NAMALWA (cell line): ENCODE results near the gene SEC14L1.
"Not testable (repeated sequence)": the region's sequence is repeated elsewhere in the genome, so short reads cannot be mapped to it uniquely, and the experiment has no call there.

Source experiments
- DNase-seq: peaks from one replicate; pipeline ENCODE4 v3.0.0-alpha.2; 2015; ENCODE audit warnings: low spot score

Gene SEC14L1

GRCh38 chr17:77141846-77142449, 1.2 kb downstream of the SEC14L1 start:
- DNase-seq, result no peak

DNA sequence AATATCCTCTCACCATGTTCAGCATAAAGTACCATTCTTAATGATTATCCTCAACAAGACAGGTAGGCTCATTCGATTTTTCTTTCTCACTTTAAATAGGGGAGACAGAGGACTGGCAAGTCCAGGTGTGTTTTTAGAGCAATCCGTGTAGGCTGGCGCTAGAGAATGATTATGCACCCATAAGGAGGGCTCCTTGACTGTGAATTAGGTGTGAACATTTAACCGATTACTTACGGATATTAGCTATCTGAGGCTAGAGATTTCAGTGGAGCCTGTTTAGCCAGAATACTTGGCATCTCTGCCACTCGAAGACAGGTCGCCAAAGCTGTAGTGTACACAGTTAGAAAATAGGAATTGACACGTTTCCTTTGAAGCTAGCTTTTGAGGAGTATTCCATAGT, 1.9 kb downstream of the SEC14L1 start:
- DNase-seq, result peak; percentile 19

DNA sequence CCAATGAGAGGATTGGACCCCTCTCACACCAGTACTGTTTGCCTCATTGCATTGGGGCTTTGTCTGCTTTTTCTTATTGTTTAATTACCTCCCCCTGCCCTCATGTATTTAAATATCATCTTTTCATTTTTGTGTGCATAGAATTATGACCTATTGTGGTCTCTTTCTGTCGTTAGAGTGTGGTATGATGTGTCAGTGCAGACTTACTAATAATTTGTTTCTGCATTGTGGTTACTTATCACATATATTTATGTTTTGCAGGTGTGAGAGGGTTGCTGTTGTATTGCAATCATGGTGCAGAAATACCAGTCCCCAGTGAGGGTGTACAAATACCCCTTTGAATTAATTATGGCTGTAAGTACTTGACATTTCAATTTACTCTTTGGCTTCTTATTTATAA, 2.5 kb downstream of the SEC14L1 start:
- peak; percentile 58 for DNase-seq

- peak; percentile 46 for DNase-seq
Observed at GRCh38 chr17:77144227-77144626, 3.5 kb downstream of the SEC14L1 start.

DNA sequence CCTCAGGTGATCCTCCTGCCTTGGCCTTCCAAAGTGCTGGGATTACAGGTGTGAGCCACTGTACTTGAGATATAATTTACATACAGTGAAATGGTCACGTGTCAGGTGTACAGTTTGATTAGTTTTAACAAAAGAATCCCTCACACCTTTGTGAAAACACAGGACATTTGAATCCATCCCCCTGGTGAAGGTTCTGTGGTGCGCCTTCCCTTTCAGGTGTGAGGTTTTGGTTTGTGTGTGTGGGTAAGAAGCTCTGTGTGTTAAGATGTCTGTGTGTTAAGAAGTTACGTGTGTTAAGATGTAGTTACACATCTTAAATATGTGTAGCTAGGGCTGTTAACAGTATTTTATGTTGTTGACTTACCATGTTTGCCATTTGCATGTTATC, 4.4 kb downstream of the SEC14L1 start:
- no peak for DNase-seq

- peak; percentile 23 for DNase-seq
Observed at GRCh38 chr17:77145612-77146245, 5.0 kb downstream of the SEC14L1 start.

GRCh38 chr17:77146246-77146632, 5.5 kb downstream of the SEC14L1 start:
- DNase-seq, result no peak

DNA sequence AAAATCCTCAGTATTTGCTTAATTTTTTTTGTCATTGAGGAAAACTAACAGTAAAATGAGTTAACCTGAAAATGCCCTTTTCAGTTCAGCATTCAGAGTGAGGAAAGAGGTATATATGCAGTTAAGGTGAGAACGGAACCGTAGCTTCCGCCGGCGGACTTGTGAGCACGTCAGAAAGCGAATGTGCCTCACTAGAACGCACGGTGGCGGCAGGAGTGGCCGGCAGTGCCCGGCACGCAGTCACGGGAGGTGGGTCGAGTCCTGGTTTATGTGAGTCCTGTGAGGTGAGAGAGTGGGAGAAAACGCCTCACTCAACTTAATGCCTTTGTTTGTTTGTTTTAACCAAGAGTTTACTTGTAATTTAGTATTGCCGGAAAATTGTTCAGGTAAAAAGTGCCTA, 6.1 kb downstream of the SEC14L1 start:
- DNase-seq, result no peak

- DNase-seq, result no peak
Observed at GRCh38 chr17:77147357-77147801, 6.6 kb downstream of the SEC14L1 start.

DNA sequence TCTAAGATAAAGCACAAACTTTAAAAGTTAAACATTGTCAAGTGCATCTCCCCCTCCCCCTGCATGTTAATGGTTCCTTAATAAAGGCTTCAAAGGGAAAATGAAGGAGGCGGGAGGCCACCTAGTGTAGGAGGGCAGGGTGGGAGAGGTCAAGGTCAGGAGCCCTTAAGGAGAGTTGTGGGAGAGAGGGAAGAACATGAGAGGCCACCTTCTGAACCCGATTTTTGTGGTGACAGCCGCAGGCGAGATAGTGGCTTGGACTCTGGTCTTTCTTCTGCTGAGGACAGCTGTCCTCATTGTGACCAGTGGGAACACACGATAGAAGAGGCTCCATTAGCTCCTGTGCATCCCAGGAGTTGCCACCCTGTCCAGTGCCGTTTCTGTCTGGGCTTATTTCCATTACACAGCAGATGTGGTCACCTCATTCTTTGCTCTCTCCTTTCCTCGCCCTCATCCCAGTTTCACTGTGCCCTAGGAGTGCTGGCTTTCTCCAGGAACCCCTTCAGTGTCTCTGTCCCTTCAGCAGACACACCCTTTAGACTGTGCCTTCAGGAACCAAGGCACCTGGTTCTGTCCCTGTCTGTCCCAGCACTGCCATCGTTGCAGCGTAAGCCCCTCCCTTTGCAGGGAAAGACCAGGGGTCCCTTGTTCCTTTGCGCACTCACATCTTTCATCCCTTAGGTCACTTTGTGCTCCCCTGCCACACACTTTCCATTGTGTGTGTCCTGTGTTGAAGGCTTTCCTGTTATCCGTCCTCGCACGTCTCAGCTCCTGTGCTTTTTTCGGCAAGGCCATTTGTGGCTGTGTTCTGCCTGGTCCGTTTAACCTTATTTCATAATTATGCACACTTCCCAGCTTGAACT, 7.5 kb downstream of the SEC14L1 start:
- no peak for DNase-seq

DNA sequence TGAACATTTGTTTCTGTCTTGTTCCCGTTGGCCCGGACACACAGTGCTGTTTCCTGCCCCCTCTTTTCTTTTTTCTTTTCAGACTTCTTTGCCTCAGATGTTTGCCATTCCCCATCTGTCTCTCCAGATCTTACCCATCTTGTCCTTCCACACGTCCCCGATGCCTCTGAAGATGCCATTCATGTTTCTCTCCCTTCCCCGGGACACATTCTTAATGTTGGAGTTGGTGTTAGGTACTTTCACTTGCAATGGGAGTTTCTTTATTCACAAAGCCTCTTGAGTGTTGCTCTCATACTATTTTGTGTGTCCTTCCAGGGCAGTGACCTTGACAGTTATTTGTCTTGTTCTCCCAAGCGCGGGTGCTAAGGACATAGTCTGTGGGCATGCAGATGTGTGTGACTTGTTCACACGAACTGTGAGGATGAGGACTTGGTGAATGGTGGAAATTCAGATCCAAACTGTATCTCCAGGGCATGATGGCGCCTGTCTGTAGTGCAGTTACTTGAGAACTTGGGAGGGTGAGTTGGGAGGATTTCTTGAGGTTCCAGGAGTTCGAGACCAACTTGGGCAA, 8.3 kb downstream of the SEC14L1 start:
- DNase-seq, result no peak

DNA sequence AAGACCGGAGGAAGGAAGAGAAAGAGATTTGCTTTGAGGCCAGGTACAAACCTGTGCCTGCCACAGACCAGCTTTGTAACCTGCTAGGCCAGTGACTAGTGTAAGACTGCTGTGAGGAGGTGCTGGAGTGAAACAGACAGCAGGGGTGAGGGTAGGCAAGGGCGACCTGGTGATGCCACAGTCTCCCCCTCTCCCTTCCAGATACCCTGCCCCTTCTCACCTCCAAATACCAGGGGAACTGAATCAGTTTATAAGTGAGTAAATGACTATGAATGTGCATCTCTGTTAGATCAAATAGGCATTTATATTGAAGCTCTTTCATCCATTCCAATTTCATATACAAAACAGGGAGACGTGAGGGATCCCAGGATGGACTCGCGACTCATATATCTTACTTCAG, 9.4 kb downstream of the SEC14L1 start:
- no peak for DNase-seq

DNA sequence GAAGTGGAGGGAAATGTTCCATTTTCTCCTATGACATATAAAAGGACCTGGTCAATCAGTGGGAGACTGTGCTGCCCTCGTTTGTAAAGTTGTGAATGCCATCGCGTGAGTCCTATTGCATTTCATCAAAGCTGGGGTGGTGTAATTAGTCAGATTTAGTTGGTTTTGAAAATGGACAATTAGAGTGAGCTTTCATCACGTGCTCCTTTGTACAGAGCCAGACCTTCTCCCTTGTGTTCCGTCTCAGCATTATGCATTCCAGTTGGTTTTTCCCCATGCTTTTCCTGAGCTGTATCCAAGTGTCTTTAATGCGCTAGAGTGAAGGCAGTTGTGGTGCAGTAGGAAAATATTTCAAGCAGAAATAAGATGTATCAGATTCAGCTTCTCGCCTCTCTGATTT, 10.4 kb downstream of the SEC14L1 start:
- DNase-seq, result no peak

DNA sequence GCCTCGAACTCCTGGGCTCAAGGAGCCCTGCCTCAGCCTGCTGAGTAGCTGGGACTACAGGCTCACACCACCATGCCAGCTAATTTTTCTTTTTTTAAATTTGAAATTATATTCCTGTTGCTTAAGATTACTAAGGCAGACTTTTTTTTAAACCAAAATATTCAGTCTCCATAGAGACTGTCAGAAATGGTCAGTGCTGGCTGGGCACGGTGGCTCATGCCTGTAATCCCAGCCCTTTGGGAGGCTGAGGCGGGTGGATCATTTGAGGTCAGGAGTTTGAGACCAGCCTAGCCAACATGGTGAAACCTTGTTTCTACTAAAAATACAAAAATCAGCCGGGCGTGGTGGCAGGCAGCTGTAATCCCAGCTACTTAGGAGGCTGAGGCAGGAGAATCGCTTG, 11.3 kb downstream of the SEC14L1 start:
- DNase-seq, result not testable (repeated sequence)

- no peak for DNase-seq
Observed at GRCh38 chr17:77153472-77153871, 12.7 kb downstream of the SEC14L1 start.

DNA sequence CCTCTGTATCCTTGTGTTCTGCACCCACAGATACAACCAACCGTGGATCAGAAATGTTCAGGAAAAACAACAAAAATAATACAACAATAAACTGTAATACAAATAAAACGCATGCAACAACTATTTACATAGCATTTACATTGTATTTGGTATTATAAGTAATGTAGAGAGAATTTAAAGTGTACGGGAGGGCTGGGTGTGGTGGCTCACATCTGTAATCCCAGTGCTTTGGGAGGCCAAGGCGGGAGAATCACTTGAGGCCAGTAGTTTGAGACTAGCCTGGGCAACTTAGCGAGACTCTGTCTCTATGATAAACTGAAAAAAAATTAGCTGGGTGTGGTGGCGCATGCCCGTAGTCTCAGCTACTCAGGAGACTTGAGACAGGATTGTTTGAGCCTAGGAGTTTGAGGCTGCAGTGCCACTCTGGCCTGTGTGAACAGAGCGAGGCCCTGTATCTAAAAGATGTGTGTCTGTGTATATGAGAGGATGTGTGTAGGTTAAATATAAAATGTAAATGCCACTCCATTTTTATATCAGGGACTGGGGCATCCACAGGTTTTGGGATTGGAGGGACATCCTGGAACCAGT, 13.3 kb downstream of the SEC14L1 start:
- no peak for DNase-seq

DNA sequence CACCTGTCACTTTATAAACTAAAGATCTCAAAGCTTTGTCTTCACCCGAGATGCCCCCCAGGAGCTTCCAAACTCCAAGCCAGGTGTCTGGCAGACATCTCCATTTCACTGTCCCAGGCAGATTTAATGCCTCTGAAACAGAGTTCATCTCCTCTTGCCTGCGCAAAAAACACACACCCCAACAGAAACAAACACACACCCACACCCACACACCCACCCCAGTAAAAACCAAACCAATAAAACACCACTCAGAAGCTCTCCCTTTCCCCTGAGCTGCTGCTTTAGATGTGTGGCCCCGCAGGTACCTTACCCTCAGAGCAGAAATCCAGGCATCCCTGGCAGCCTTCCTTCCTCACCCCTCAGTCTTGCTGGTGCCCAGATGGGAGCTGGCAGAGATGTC, 14.4 kb downstream of the SEC14L1 start:
- no peak for DNase-seq

DNA sequence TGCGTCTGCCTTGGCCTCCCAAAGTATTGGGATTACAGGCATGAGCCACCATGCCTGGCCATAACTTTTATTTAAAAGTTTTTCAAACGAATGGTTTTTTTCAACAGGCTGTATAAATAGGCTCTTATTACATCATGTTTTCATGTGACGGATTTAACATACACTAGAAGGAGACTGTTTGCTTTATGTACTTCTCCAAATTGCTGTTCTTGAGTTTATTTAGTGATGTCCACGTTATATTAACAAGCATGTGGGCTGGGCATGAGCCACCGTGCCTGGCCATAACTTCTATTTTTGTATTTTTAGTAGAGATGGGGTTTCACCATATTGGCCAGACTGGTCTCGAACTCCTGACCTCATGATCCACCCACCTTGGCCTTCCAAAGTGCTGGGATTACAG, 17.0 kb downstream of the SEC14L1 start:
- not testable (repeated sequence) for DNase-seq

DNA sequence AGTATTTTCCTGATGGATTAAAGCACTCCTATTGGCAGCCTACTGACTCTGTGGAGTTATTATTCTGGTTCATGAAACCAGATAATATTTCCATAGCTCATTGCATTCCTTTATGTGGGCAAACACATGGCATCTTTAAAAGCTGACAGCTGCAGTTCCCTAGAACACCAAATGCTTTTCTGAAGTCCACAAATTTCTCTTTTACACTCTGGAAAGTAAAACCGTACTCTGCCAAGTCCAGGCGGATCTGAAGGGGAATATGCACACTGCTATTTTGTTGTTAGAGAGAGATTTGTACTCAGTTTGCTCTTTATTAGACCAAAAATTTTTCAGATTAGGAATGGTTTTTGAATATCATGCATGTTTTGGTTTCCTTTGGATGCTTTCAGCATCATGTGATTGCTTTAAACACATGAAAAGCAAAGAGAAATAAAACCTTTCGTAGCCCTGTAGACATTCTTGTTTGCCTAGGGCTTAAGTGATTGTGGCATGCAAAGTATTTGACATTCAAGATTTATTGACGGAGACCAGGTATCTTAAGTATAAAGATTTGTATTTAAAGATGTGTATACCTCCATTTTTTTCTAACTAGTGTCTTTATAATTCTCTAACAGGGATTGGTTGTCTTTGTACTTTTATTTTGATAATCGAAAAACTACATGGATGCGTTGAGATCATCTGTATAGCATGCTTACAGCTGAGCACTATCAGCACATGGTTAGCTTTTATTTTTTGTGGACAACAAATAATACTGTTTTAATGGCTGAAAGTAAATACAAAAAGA, 19.5 kb downstream of the SEC14L1 start:
- no peak for DNase-seq

- DNase-seq, result no peak
Observed at GRCh38 chr17:77160875-77161530, 20.2 kb downstream of the SEC14L1 start.

DNA sequence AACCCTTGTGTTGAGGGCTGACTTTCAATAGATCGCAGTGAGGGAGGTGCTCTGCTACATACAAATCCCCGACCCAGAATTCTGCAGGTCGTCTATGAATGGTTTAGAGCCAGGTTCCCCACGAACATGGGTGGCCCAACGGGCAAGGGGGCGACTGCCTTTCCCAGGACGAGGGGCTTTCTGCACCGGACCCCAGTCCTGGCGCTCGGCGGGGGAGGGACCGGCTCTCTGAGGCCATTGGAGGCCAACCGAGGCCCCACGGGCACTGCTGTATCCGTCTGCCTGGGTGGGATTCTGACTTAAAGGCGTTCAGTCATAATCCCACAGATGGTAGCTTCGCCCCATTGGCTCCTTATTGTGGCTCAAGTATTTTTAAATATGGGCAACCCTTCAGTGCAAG, 21.2 kb downstream of the SEC14L1 start:
- DNase-seq, result no peak
